ENCODE results near the gene TESK1. TPM values are rescaled to one million over a fixed set of nuclear protein-coding genes. Genes with fewer than 3 reads are reported as not detected.
"Not testable (repeated sequence)": the region's sequence is repeated elsewhere in the genome, so short reads cannot be mapped to it uniquely, and the experiment has no call there.

Gene TESK1
- total and polyA plus RNA-seq, 5 donors from 2014 or later: 3.9 to 24.5 (median 4.6) TPM

GRCh38 chr9:35570709-35571504, 34.2 kb upstream of the TESK1 start:
- DNase-seq (peak in 1 of 3 donors; percentile 20), ATAC-seq (ENCODE audit: low read depth in 2 of 2) (no peak)
- Mint-ChIP-seq H3K9me3 (peaks cover 0 to 1% (median 0%) of the 10 kb centered on the region in 7 donors), H3K4me3 (no peak overlapping the region), H3K4me1 (peaks cover 6 to 13% (median 9%) of the 10 kb centered on the region in 4 donors), H3K36me3 (no peaks in the 10 kb centered on the region), H3K27ac (peak overlapping the region in 2 of 3 donors; percentile 6 to 31), H3K27me3 (no peaks in the 10 kb centered on the region)
- H3K4me3 ChIP-seq (ENCODE audit: low read depth, low read length): no peak overlapping the region
- H3K36me3 ChIP-seq (ENCODE audit: control insufficient read depth, insufficient read depth, low read length): no peaks in the 10 kb centered on the region
- H3K27ac ChIP-seq (ENCODE audit: insufficient read depth, low read length, poor library complexity, severe bottlenecking): no peak overlapping the region
- H3K9me3 ChIP-seq (ENCODE audit: control insufficient read depth in 2 of 2, low read length in 2 of 2): no peaks in the 10 kb centered on the region
- no peaks in the 10 kb centered on the region for H3K4me1 ChIP-seq (ENCODE audit: control insufficient read depth, insufficient read depth, low read length, poor library complexity, severe bottlenecking)
- H3K27me3 ChIP-seq (ENCODE audit: control insufficient read depth, insufficient read depth, low read length): no peaks in the 10 kb centered on the region

GRCh38 chr9:35574578-35575122, 30.4 kb upstream of the TESK1 start:
- DNase-seq (no peak), ATAC-seq (ENCODE audit: low read depth in 2 of 2) (no peak)
- Histone ChIP-seq H3K9me3 (ENCODE audit: control insufficient read depth in 2 of 2, low read length in 2 of 2) (peaks cover under 1 to 5% of the 10 kb centered on the region in 2 experiments), H3K27me3 (ENCODE audit: control insufficient read depth, insufficient read depth, low read length) (no peaks in the 10 kb centered on the region), H3K36me3 (ENCODE audit: control insufficient read depth, insufficient read depth, low read length) (no peaks in the 10 kb centered on the region), H3K4me1 (ENCODE audit: control insufficient read depth, insufficient read depth, low read length, poor library complexity, severe bottlenecking) (no peaks in the 10 kb centered on the region), H3K4me3 (ENCODE audit: low read depth, low read length) (no peak overlapping the region), H3K27ac (ENCODE audit: insufficient read depth, low read length, poor library complexity, severe bottlenecking) (no peak overlapping the region)
- no peak overlapping the region for H3K4me3 Mint-ChIP-seq
- H3K4me1 Mint-ChIP-seq: peaks cover 1 to 11% (median 9%) of the 10 kb centered on the region in 4 donors
- no peaks in the 10 kb centered on the region for H3K27me3 Mint-ChIP-seq
- no peak overlapping the region for H3K27ac Mint-ChIP-seq
- H3K36me3 Mint-ChIP-seq: peaks cover 3% of the 10 kb centered on the region
- peaks cover 0 to 6% (median 4%) of the 10 kb centered on the region in 7 donors for H3K9me3 Mint-ChIP-seq

- no peaks in the 10 kb centered on the region for H3K36me3 ChIP-seq (ENCODE audit: control insufficient read depth, insufficient read depth, low read length)
- H3K4me3 ChIP-seq (ENCODE audit: low read depth, low read length): no peak overlapping the region
- DNase-seq (no peak), ATAC-seq (ENCODE audit: low read depth in 2 of 2) (no peak)
- H3K27me3 ChIP-seq (ENCODE audit: control insufficient read depth, insufficient read depth, low read length): no peaks in the 10 kb centered on the region
- Mint-ChIP-seq H3K9me3 (peaks cover 0 to 9% (median 7%) of the 10 kb centered on the region in 7 donors), H3K27ac (no peak overlapping the region), H3K27me3 (no peaks in the 10 kb centered on the region), H3K4me3 (no peak overlapping the region), H3K4me1 (peaks cover 0 to 8% (median 7%) of the 10 kb centered on the region in 4 donors), H3K36me3 (peaks cover 9% of the 10 kb centered on the region)
- no peaks in the 10 kb centered on the region for H3K4me1 ChIP-seq (ENCODE audit: control insufficient read depth, insufficient read depth, low read length, poor library complexity, severe bottlenecking)
- H3K27ac ChIP-seq (ENCODE audit: insufficient read depth, low read length, poor library complexity, severe bottlenecking): no peak overlapping the region
- H3K9me3 ChIP-seq (ENCODE audit: control insufficient read depth in 2 of 2, low read length in 2 of 2): peaks cover 1 to 13% of the 10 kb centered on the region in 2 experiments
These were observed 29.6 kb upstream of the TESK1 start for GRCh38 chr9:35575478-35575877.

- H3K4me3 ChIP-seq (ENCODE audit: low read depth, low read length): no peak overlapping the region
- H3K9me3 Mint-ChIP-seq: peaks cover 0 to 19% (median 9%) of the 10 kb centered on the region in 7 donors
- no peaks in the 10 kb centered on the region for H3K4me1 ChIP-seq (ENCODE audit: control insufficient read depth, insufficient read depth, low read length, poor library complexity, severe bottlenecking)
- H3K36me3 ChIP-seq (ENCODE audit: control insufficient read depth, insufficient read depth, low read length): no peaks in the 10 kb centered on the region
- H3K27me3 Mint-ChIP-seq: peaks cover 4% of the 10 kb centered on the region
- no peak overlapping the region for H3K4me3 Mint-ChIP-seq
- H3K9me3 ChIP-seq (ENCODE audit: control insufficient read depth in 2 of 2, low read length in 2 of 2): peaks cover 1 to 19% of the 10 kb centered on the region in 2 experiments
- H3K4me1 Mint-ChIP-seq: peaks cover 0 to 3% (median 0%) of the 10 kb centered on the region in 4 donors
- no peak overlapping the region for H3K27ac Mint-ChIP-seq
- DNase-seq (no peak), ATAC-seq (ENCODE audit: low read depth in 2 of 2) (no peak)
- H3K27me3 ChIP-seq (ENCODE audit: control insufficient read depth, insufficient read depth, low read length): no peaks in the 10 kb centered on the region
- peaks cover 16% of the 10 kb centered on the region for H3K36me3 Mint-ChIP-seq
- no peak overlapping the region for H3K27ac ChIP-seq (ENCODE audit: insufficient read depth, low read length, poor library complexity, severe bottlenecking)
These were observed 27.6 kb upstream of the TESK1 start for GRCh38 chr9:35577486-35577885.

- no peaks in the 10 kb centered on the region for H3K4me1 ChIP-seq (ENCODE audit: control insufficient read depth, insufficient read depth, low read length, poor library complexity, severe bottlenecking)
- ATAC-seq (ENCODE audit: low read depth in 2 of 2) (no peak), DNase-seq (peak in 1 of 3 donors; percentile 4)
- H3K9me3 ChIP-seq (ENCODE audit: control insufficient read depth in 2 of 2, low read length in 2 of 2): peaks cover 1 to 19% of the 10 kb centered on the region in 2 experiments
- peaks cover 0 to 19% (median 9%) of the 10 kb centered on the region in 7 donors for H3K9me3 Mint-ChIP-seq
- peaks cover 10% of the 10 kb centered on the region for H3K27me3 Mint-ChIP-seq
- no peaks in the 10 kb centered on the region for H3K27me3 ChIP-seq (ENCODE audit: control insufficient read depth, insufficient read depth, low read length)
- no peak overlapping the region for H3K27ac Mint-ChIP-seq
- no peaks in the 10 kb centered on the region for H3K36me3 ChIP-seq (ENCODE audit: control insufficient read depth, insufficient read depth, low read length)
- peaks cover 18% of the 10 kb centered on the region for H3K36me3 Mint-ChIP-seq
- H3K4me1 Mint-ChIP-seq: peaks cover 0 to 3% (median 0%) of the 10 kb centered on the region in 4 donors
- no peak overlapping the region for H3K4me3 Mint-ChIP-seq
- H3K27ac ChIP-seq (ENCODE audit: insufficient read depth, low read length, poor library complexity, severe bottlenecking): no peak overlapping the region
- H3K4me3 ChIP-seq (ENCODE audit: low read depth, low read length): no peak overlapping the region
These were observed 25.9 kb upstream of the TESK1 start for GRCh38 chr9:35579130-35579529.

GRCh38 chr9:35579659-35580227, 25.3 kb upstream of the TESK1 start:
- not testable (repeated sequence) for H3K27me3 ChIP-seq (ENCODE audit: control insufficient read depth, insufficient read depth, low read length); H3K27ac ChIP-seq (ENCODE audit: insufficient read depth, low read length, poor library complexity, severe bottlenecking); H3K4me3 Mint-ChIP-seq; H3K4me3 ChIP-seq (ENCODE audit: low read depth, low read length); DNase-seq; H3K36me3 ChIP-seq (ENCODE audit: control insufficient read depth, insufficient read depth, low read length); H3K27ac Mint-ChIP-seq; ATAC-seq (ENCODE audit: low read depth in 2 of 2); H3K4me1 ChIP-seq (ENCODE audit: control insufficient read depth, insufficient read depth, low read length, poor library complexity, severe bottlenecking); H3K4me1 Mint-ChIP-seq
- H3K27me3 Mint-ChIP-seq: peaks cover 10% of the 10 kb centered on the region
- peaks cover 1 to 19% of the 10 kb centered on the region in 2 experiments for H3K9me3 ChIP-seq (ENCODE audit: control insufficient read depth in 2 of 2, low read length in 2 of 2)
- peaks cover 0 to 19% (median 9%) of the 10 kb centered on the region in 7 donors for H3K9me3 Mint-ChIP-seq
- H3K36me3 Mint-ChIP-seq: peaks cover 18% of the 10 kb centered on the region

- H3K27ac Mint-ChIP-seq; H3K36me3 ChIP-seq (ENCODE audit: control insufficient read depth, insufficient read depth, low read length); H3K27me3 ChIP-seq (ENCODE audit: control insufficient read depth, insufficient read depth, low read length); H3K4me1 ChIP-seq (ENCODE audit: control insufficient read depth, insufficient read depth, low read length, poor library complexity, severe bottlenecking); H3K4me3 ChIP-seq (ENCODE audit: low read depth, low read length); H3K27ac ChIP-seq (ENCODE audit: insufficient read depth, low read length, poor library complexity, severe bottlenecking); DNase-seq; H3K4me3 Mint-ChIP-seq; ATAC-seq (ENCODE audit: low read depth in 2 of 2); H3K4me1 Mint-ChIP-seq: not testable (repeated sequence)
- Mint-ChIP-seq H3K27me3 (peaks cover 10% of the 10 kb centered on the region), H3K9me3 (peaks cover 0 to 28% (median 9%) of the 10 kb centered on the region in 7 donors), H3K36me3 (peaks cover 24% of the 10 kb centered on the region)
- H3K9me3 ChIP-seq (ENCODE audit: control insufficient read depth in 2 of 2, low read length in 2 of 2): peaks cover 8 to 26% of the 10 kb centered on the region in 2 experiments
These were observed 21.5 kb upstream of the TESK1 start for GRCh38 chr9:35583521-35583920.
